Endodermal cell (in vitro differentiated cells): ENCODE results near the gene DDX51. TPM values are rescaled to one million over a fixed set of nuclear protein-coding genes. Genes with fewer than 3 reads are reported as not detected.

Experiments
- DNase-seq: peaks from one replicate; pipeline ENCODE4 v3.0.0-alpha.2; 2017
- H3K27ac ChIP-seq: 2 replicates; pipeline ENCODE4 v1.5.1; 2013; ENCODE audit warnings: mild to moderate bottlenecking, low read depth, low read length, moderate library complexity
- H3K27me3 ChIP-seq: 2 replicates; pipeline ENCODE4 v1.6.1; 2013; ENCODE audit warnings: mild to moderate bottlenecking, low read length, moderate library complexity; ENCODE audit not compliant: insufficient read depth, control insufficient read depth, poor library complexity, severe bottlenecking
- H3K36me3 ChIP-seq: 2 replicates; pipeline ENCODE4 v1.7.0; 2013; ENCODE audit warnings: mild to moderate bottlenecking, low read length, moderate library complexity; ENCODE audit not compliant: control insufficient read depth, insufficient read depth
- H3K4me1 ChIP-seq: one replicate; pipeline ENCODE4 v1.7.0; 2013; ENCODE audit warnings: low read length; ENCODE audit not compliant: control insufficient read depth, insufficient read depth
- H3K4me3 ChIP-seq: 2 replicates; pipeline ENCODE4 v1.5.1; 2013; ENCODE audit warnings: mild to moderate bottlenecking, low read length, moderate library complexity
- H3K9ac ChIP-seq: 2 replicates; pipeline ENCODE4 v1.6.1; 2013; ENCODE audit warnings: mild to moderate bottlenecking, low read length, moderate library complexity; ENCODE audit not compliant: poor library complexity, severe bottlenecking; ENCODE audit errors: extremely low read depth
- H3K9me3 ChIP-seq: 2 replicates; pipeline ENCODE4 v1.6.1; 2013; ENCODE audit warnings: mild to moderate bottlenecking, low read length, moderate library complexity; ENCODE audit not compliant: control insufficient read depth
- H3K27ac Mint-ChIP-seq: 2 replicates; pipeline ENCODE4 v1.8.0; 2020; ENCODE audit warnings: mixed read lengths
- H3K27me3 Mint-ChIP-seq: 2 replicates; pipeline ENCODE4 v1.8.0; 2021; ENCODE audit warnings: mild to moderate bottlenecking, mixed read lengths; ENCODE audit not compliant: insufficient read depth
- H3K36me3 Mint-ChIP-seq: 2 replicates; pipeline ENCODE4 v1.8.0; 2020; ENCODE audit warnings: low read depth, mixed read lengths
- H3K4me1 Mint-ChIP-seq: 2 replicates; pipeline ENCODE4 v1.8.0; 2020; ENCODE audit warnings: mixed read lengths
- H3K4me3 Mint-ChIP-seq: 2 replicates; pipeline ENCODE4 v1.8.0; 2020; ENCODE audit warnings: mild to moderate bottlenecking, moderate library complexity, mixed read lengths
- H3K9me3 Mint-ChIP-seq: 2 replicates; pipeline ENCODE4 v1.8.0; 2020; ENCODE audit warnings: mild to moderate bottlenecking, mixed read lengths
- WGBS, 2 experiments: methylation state at CpG; one replicate each; pipeline versions ENCODE4 v1.1.5 to v1.1.7; 2013; ENCODE audit warnings: missing lambda C conversion rate in 2 of 2, mixed read lengths in 1 of 2; ENCODE audit not compliant: insufficient coverage in 1 of 2, insufficient read length in 1 of 2; 5-methylcytosine and 5-hydroxymethylcytosine counted together
- total RNA-seq, 2 donors: library from RNA; stranded (reverse); fragmentation: NEBNext Ultra II Directional in 1 of 2; extraction: Animal tissue kit (Norgen Biotek cat#: 25700) in 1 of 2; gene quantifications; 2 replicates in 1 of 2; 3 replicates in 1 of 2; pipeline ENCODE4 v1.2.1, GENCODE V29; 2021
- TF ChIP-seq, protein P1 (sequence below): fragments of 200-600 bp; sonication (generic); conservative IDR thresholded peaks from 2 replicates; pipeline ENCODE4 v1.5.0; 2021; ENCODE audit warnings: antibody characterized with exemption, mild to moderate bottlenecking

The DDX51 gene
- total RNA-seq, 2 donors from 2014 or later = 31.5 to 33.8 TPM

DNA sequence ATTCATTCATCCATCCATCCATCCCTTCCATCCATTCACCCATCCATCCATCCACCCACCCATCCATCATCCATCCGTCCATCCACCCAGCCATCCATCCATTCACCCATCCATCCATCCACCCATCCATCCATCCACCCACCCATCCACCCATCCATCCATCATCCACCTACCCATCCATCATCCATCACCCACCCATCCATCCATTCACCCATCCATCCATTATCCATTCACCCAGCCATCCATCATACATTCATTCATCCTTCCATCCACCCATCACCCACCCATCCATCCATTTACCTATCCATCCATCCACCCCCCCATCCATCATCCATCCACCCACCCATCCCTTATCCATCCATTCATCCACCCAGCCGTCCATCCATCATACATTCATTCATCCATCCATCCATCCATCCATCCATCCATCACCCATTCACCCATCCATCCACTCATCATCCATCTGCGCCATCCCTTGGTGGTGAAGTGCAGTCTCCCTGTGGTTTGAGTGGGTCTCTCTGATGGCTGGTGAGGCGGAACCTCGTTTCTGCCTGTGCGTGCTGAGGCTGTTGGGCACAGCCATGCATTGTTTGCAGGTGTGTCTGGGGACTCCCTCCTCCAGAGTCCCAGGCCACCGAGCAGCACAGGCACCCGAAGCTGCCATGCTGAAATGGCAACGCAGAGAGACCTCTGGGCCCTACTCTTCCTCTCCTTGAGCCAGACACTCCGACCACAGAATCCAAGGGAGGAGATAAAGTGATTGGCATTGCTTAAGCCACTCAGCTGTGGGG, 22.9 kb upstream of the DDX51 start:
- no peaks in the 10 kb centered on the region for H3K27me3 ChIP-seq
- Mint-ChIP-seq H3K4me1 (no peaks in the 10 kb centered on the region), H3K27ac (no peak overlapping the region), H3K27me3 (peaks cover 23% of the 10 kb centered on the region), H3K36me3 (no peaks in the 10 kb centered on the region), H3K9me3 (peaks cover 2% of the 10 kb centered on the region), H3K4me3 (no peak overlapping the region)
- 87 to 90% methylated on average over 6 to 10 of the region's 10 CpGs for WGBS, 2 experiments
- DNase-seq = no peak
- H3K27ac ChIP-seq = no peak overlapping the region
- H3K9me3 ChIP-seq = no peaks in the 10 kb centered on the region
- H3K4me1 ChIP-seq = no peaks in the 10 kb centered on the region
- TF ChIP-seq, protein P1, sequence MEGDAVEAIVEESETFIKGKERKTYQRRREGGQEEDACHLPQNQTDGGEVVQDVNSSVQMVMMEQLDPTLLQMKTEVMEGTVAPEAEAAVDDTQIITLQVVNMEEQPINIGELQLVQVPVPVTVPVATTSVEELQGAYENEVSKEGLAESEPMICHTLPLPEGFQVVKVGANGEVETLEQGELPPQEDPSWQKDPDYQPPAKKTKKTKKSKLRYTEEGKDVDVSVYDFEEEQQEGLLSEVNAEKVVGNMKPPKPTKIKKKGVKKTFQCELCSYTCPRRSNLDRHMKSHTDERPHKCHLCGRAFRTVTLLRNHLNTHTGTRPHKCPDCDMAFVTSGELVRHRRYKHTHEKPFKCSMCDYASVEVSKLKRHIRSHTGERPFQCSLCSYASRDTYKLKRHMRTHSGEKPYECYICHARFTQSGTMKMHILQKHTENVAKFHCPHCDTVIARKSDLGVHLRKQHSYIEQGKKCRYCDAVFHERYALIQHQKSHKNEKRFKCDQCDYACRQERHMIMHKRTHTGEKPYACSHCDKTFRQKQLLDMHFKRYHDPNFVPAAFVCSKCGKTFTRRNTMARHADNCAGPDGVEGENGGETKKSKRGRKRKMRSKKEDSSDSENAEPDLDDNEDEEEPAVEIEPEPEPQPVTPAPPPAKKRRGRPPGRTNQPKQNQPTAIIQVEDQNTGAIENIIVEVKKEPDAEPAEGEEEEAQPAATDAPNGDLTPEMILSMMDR = no peak
- no peaks in the 10 kb centered on the region for H3K36me3 ChIP-seq
- H3K9ac ChIP-seq = no peak overlapping the region
- H3K4me3 ChIP-seq = no peak overlapping the region

DNA sequence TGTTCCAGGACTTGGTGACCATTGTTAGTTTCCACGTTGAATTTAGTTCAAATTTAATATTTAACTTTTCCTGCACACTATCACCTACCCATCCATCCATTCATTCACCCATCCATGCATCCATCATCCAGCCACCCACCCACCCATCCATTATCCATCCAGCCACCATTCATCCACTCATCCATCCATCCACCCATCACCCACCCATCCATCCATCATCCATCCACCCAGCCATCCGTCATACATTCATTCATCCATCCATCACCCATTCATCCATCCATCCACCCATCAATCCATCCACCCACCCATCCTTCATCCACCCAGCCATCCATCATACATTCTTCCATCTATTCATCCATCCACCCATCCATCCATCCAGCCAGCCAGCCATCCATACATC, 22.0 kb upstream of the DDX51 start:
- Mint-ChIP-seq H3K27ac (no peak overlapping the region), H3K4me1 (no peaks in the 10 kb centered on the region), H3K36me3 (no peaks in the 10 kb centered on the region), H3K9me3 (peaks cover 2% of the 10 kb centered on the region), H3K27me3 (peaks cover 25% of the 10 kb centered on the region), H3K4me3 (no peak overlapping the region)
- Histone ChIP-seq H3K36me3 (no peaks in the 10 kb centered on the region), H3K4me3 (no peak overlapping the region), H3K9me3 (no peaks in the 10 kb centered on the region), H3K4me1 (no peaks in the 10 kb centered on the region), H3K27me3 (no peaks in the 10 kb centered on the region), H3K27ac (no peak overlapping the region), H3K9ac (no peak overlapping the region)
- DNase-seq = no peak
- 81 to 95% methylated on average over 2 of the region's 2 CpGs for WGBS, 2 experiments
- TF ChIP-seq, protein P1 = no peak

DNA sequence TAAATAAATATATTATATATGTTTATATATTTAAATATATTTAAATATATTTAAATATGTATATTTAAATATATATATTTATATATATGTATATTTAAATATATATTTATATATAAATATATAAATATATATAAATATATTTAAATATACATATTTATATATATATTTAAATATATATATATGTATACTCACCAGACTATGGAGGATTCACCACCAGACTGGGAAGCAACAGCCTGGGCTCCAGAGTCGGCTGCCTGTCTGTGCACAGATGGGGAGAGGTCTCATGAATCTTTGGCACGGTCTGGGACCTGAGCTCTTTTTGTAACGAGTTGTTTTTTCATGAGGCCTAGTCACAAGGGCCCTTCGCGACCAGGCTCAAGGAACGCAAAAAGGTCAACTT, 21.5 kb upstream of the DDX51 start:
- no peak for DNase-seq
- H3K4me1 ChIP-seq = no peaks in the 10 kb centered on the region
- Mint-ChIP-seq H3K36me3 (no peaks in the 10 kb centered on the region), H3K4me1 (no peaks in the 10 kb centered on the region), H3K27me3 (peaks cover 25% of the 10 kb centered on the region), H3K9me3 (peaks cover 2% of the 10 kb centered on the region), H3K27ac (no peak overlapping the region), H3K4me3 (no peak overlapping the region)
- no peak overlapping the region for H3K4me3 ChIP-seq
- no peaks in the 10 kb centered on the region for H3K9me3 ChIP-seq
- no peak overlapping the region for H3K9ac ChIP-seq
- H3K27me3 ChIP-seq = no peaks in the 10 kb centered on the region
- TF ChIP-seq, protein P1 = no peak
- H3K36me3 ChIP-seq = no peaks in the 10 kb centered on the region
- WGBS, 2 experiments = 93 to 100% methylated on average over 6 of the region's 6 CpGs
- no peak overlapping the region for H3K27ac ChIP-seq
